HG03045 (cell line): ENCODE measurements around the gene CCNY.
A peak's percentile ranks its signal among the peaks of the same experiment; 100 is the strongest.

Experiments used
- ATAC-seq: cut with Tn5 transposase; IDR thresholded peaks from one replicate; pipeline ENCODE4 v1.9.1; 2021; ENCODE audit warnings: mild to moderate bottlenecking, moderate library complexity; ENCODE audit not compliant: unreplicated experiment

The CCNY gene

DNA sequence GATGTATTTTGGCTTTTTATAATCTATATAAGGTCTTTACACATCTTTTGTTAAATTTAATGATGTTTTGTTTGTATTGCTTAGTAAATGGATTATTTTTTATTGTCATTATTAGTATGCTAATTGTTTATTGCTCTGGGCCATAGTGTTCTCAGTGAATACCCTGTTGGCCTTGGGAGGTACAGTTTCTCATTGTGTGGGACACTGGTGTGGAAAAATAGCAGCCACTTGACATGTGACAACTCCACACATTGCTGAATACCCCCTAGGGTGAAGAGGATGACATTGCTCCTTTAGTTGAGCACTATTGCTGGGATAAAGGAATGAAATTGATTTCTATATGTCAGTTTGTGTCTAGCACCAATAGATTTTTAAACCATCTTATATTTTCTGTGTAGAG is 130.9 kb downstream of the CCNY start:
- no peak for ATAC-seq

DNA sequence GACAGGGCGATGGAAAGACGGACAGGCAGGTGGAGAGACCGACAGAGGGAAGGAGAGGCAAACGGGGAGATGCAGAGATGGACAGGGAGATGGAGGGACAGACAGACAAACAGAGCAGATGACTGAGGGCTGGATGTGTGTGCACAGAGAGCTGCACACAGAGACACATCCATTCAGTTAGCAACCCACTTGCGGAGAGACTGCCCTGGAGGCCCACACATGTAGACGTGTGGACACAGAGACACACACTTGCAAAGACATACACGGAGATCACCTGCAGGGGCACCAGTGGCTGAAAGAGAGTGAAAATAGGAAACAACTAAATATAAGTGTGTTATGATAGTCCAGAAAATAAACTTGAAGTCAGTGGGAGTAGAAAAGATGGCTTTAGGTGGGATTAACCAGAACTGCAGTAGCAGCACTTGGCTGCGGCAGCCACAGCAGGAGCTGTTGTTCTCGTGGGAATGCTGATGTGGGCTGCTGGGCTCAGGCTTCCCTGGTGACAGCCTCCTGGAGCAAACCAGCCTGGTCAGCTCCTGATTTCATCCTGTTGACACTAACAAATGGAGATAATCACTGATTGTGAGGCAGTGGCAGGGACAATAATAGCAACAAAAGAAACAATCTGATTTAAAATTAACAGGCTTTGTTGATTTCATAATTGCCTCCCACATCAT is 134.1 kb downstream of the CCNY start:
- no peak for ATAC-seq

DNA sequence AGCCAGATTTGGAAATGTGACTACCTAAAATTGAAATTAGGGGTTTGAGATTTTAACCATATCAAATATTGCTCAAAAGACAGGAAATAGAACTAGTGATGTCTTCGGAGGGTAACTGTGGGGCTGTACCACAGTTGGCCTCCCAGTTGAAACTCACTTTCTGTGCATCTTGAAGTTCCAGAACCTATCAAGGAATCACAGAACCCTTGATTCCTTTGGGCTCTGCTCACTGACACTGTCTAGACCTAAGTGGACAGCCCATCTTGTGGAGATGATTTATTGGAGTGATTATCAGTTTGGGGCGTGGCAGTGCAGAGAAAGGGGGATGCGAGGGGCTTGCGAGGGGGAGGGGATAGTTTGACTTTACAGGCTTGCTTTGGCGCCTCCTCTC is 134.6 kb downstream of the CCNY start:
- ATAC-seq: no peak

DNA sequence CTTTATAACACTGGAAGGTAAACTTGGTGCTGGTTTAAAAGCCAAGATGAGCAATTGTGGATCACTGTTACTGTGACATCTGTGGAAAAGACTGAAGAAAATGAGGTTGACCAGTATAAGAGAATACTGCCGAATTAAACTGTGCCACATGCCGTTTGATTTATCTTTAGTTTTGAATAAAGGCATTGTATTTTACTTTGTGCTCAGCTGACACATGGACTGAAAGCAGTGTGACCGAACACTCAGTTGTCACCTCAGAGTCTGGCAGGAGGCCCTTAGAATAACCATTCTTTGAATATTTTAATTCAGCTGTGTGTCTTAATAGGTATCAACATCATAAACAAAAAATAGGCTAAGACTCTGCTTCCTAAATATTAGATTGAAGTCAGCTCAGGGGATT is 135.1 kb downstream of the CCNY start:
- no peak for ATAC-seq

DNA sequence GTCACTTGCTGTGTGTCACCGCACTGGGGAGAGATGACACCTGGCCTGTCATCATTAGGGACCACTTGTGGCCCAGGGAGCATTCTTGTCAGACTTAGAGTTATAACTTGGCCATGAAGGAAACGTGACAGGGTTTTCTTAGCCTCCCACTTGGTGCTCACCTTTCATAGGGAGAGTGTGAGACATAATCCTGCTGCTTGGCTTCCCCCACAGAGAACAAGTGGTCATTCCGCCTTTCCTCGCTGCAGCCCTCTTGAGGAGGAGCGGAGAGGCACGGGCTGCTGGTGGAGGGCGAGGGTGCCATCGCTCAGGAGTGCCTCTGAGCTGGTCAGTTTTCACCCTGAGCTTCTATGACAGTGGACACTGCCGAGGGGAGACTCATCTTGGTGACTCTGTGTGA is 143.8 kb downstream of the CCNY start:
- ATAC-seq: no peak

DNA sequence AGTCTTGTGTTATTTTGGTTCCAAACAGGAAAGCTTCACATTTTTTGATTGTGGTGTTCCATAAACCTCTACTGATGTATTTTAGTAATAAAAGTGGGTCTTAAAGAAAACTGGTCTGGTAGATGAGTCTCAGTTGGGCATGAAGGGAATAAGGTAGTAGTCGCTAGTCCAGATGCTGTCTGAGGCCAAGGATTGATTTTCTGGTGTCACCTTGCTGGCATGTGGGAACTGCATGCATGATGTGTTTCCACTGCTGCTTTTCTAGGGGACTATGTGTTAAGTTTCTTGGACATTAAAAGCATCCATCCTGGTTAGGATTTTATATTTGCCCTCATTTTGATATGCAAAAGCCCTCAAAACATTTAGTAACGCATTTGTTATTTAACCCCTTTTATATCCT is 145.1 kb downstream of the CCNY start:
- ATAC-seq: no peak

DNA sequence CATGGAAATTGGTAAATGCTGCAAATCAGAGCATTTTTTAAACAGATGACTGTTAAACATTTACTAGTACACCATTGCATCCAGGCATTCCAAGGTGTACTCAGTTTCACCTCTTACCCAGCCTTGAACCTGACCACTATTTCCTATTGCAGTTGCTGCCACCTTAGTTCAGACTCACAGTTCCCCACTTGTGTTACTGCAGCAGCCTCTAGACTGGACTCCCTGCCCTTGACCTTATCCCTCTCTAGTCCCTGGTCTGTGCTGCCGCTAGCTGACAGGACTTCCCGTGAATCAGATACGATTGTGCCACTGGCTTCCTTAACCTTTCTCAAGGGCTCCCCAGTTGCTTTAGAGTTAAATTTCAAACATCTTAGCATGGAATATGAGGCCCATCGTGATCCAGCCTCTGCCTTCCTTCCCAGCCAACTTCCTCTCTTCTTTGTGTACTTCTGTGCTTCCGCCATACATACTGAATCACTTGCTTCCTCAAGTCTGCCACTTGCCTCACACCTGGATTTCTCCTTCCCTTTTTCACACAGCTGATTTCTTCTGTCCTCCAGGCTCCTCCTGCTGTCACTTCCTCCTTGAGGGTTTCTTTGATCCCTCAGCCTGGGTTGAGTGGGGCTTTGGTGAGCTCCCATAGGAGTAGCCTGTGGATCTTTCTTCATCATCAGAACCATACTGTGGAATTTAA is 150.1 kb downstream of the CCNY start:
- no peak for ATAC-seq

DNA sequence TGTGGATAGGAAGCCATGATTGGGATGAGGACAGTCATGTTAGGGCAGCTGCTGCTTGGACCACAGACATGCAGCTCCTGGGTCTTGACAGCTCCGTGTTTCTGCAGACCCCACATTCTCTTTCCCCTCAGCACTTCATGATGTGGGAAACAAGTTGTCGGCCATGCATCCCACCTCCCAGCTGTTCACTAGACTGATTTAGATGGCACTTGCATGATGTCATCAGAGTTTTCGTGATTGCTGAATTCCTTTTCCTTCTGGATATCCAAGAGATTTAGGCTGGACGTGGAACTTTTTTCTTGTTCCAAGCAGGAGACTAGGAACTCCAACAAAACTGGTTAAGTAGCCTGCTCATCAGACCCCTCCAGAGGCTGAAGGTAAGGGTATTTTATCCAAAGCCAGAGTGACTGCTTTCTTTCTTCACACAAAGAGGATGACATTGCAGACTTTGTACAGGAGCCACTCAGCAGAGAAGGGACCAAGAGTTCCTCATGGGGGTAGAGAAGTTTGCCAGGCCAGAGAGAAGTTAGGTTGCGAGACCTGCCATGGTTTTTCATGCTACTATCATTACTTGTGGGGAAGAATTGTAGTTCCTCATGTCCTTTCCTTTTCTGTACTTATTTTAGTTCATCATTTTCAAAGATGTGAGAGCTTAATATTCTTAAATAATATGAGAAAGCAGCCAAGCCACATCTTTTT is 151.2 kb downstream of the CCNY start:
- ATAC-seq: no peak

DNA sequence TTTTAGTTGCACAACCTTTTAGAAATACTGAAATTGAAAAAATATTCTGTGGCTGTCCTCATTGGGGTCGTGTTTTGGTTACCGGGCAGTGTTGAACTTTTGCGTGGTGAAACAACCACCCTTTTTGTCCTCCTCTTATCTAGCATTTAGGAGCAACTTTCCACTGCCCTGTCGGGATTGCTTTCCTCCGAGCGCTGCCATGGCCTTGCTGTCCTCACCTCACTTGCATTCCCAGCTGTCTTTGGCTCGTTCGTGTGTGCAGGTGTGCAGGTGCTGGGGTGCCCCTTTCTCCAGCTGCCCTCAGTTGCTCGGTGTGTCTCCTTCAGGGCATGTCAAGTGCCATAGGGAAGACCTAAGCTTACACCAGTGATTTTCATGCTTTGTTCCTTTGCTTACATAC is 151.9 kb downstream of the CCNY start:
- no peak for ATAC-seq

DNA sequence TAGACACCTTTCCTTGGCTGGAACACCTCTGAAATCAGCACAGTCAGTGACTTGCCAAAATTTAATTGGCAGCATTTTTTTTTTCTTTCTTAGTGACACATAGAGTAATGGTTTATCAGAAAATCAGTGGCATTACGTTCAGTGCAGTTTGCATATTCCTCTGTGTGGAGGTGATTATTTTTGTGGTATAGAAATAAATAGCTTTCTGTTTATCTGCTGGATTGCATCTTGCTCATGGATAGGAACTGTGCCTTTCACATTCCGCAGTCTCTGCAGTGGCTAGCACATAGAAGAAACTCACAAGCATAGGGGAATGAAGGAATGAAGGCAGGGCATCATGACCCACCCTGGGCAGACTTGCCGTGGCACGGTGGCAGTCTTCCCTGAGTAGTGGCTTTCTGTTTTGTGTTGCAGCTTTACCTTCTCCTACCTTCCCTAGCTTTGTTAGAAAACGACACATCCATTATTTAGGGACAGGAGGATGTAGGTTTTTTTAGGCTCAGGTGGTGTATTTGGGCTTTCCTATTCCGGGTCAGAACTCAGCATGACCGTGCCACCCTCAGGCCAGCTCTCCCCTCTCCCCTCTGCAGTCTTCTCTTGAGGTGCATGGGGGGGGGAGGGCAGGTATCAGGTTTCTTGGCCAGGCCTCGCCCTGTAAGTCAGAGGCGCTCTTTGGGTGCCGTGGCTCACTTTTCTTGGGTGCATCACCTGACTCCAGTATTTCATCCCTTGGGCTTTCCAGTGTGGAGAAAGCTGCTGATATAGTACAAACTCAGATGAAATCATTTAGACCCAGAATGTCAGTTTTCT is 156.3 kb downstream of the CCNY start:
- no peak for ATAC-seq

DNA sequence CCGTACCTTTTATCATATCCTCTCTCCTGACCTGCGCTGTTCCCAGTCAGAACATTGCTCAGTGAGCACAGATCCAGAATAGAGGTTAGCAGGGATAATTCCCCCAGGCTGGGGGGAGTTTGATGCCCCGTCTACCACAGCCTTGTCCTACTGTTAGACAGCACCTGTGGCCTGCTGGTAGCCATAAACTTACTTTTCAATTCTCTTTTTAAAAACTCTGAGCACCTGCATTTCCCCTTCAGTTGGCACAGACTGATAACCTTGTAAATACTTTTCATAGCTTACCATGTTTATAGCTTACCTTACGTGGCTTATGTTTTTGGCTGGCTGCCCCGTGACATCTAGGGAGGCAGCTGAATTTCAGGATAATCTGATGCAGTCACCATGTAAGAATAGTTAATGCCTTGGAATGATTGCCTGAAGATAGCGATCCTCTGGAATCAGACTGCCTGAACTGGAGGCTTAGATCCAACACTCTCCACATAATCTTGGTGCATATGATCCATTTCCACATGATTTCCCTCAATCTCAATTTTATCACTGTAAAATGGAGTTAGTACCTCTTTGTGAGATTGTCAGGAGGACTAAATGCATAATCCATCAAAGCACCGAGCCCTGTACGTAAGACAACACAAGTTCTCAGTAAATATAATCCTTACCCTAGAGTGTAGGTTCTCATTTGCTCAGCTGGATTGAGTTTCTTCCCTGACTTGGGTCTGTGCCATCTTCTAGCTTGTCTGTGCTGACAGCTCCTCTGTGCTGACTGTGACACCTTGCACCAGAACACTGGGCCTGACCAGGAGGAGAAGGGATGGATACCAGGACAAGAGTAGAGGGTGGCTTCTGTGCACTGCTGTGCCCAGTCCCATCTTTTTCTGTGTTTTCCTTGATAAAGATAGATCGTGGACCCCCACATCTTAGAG is 157.1 kb downstream of the CCNY start:
- no peak for ATAC-seq

DNA sequence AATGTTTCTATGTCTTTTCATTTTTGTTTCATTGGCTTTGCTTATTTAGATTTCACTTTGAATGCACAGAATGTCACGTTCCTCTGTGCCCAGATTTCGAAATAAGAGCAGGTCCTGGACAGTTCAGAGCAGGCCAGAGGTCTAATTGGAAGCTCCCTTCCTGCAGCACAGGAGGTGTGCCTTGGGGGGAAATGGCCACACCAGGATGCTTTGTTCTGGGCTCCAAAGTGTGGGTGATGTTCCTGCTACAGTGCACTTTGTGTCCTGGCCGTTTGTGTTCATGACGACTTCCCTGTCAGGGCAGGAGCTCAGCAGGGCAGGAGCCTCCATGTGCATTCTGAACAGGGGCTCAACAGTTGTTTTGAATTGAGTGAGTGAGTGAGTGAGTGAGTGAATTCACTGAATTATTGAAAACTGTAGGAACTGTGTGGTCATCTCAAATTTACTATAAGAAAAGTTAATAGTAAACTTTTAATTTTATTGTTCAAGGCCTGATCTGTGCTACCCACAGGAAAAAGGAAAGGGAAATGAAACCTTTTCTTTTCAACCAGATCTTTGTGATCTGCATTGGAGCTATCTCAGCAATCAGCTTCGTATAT is 159.3 kb downstream of the CCNY start:
- ATAC-seq: no peak

DNA sequence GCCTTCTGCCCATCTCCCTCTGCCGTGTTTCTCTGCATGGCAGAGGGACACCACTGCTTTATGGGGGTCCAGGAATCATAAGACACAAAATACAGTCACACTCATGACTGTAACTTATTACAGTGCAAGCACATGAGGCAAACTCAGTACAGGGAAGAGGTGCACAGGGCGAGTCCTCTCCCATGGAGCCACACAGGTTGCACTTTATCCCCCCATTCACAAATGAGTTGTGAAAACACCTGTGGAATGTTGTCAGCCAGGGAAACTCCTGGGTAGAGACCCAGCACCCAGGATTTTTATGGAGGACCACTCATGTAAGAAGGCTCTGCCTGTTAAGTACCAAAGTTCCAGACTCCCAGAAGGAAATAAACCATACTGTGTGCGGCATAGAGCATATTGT is 161.6 kb downstream of the CCNY start:
- ATAC-seq: no peak

DNA sequence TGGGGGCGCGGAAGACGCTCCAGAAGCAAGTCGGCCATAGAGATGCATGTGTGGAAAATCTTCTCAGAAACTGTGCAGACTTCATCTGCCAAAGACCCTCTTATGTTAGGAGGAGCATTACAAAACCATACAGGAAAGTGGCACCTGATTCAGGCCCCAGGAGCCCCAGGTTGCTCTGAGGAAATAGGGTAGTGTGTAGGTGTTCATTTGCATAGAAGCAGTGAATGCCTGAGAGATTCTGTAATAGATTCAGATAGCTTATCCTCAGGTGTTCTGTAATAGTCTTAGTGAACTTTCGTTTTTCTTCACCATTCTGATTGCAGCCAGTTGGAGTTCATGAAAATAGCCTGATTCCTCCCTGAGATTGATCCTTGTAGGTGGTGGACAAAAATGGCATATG is 162.4 kb downstream of the CCNY start:
- peak; percentile 62 for ATAC-seq

DNA sequence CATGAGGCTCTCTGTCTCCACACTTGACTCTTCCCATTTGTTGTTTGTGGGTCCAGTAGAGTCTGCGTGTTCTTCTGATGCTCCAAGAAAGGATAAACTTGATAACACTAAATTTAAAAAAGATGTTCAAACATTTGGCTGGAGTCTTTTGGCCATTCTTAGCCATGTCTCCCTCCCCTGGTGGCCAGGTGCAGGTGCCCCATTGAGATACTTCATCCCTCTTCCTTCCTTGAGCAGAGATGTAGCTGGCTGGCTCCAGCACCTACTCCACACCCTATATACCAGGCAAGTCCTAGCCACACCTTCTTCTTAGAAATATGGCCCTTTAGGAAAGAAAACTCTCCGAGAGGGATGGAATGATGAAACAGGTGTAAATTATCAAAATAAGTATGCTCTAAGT is 165.6 kb downstream of the CCNY start:
- no peak for ATAC-seq

DNA sequence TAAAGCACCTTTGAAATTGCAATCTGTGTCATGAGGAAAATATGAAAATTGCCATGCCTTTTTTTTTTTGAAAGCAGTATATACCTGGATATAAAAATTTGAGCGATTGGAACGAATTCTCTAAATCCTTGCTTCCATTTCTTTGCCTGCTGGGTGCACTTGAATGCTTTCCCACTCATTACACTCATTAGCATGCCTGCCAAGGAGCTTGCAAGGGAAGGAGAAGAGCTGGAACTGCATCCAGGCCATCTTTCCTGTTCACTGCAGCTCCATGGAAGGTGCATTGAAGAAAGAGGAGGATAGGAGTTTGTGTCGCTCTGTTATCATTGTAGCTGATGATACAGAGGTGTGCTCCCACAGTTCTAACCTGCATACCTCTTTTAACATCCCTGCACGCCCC is 166.4 kb downstream of the CCNY start:
- ATAC-seq: no peak

DNA sequence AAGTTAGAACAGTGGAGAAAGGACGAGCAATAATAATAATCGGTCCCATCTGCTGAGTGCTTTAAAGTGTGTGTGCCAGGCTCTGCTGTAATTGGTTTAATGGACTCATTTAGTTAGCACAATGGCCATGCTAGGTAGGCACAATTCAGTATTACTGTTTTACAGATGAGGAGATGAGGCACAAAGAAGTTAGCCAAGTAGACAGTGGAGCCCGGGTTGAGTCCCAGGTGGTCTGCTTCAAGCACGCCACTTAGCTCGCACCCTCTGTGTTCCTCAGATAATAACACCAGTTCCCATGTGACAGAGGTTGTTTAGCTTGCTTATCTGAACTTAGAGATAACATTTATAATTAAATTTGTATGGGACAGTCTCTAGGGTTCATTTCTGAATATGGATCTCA is 167.3 kb downstream of the CCNY start:
- ATAC-seq: no peak

DNA sequence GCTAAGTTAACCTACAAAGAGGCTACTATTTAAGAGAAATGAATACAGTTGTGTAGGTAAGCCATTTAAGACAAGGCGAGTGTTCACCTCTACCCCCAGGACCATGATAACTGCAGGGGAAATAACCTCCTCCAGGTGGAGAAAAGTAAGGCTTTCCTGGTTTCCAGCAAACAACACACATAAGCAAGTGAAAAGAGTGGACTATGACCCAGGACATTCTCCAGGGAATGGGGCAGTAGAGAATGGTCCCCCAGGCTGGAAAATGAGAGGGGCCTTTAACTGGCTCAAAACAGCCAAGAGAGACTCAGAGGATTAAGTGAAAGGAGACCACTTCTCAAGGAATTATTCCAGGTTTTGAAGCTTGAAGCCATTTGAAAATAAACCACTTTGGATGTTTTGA is 167.8 kb downstream of the CCNY start:
- no peak for ATAC-seq

DNA sequence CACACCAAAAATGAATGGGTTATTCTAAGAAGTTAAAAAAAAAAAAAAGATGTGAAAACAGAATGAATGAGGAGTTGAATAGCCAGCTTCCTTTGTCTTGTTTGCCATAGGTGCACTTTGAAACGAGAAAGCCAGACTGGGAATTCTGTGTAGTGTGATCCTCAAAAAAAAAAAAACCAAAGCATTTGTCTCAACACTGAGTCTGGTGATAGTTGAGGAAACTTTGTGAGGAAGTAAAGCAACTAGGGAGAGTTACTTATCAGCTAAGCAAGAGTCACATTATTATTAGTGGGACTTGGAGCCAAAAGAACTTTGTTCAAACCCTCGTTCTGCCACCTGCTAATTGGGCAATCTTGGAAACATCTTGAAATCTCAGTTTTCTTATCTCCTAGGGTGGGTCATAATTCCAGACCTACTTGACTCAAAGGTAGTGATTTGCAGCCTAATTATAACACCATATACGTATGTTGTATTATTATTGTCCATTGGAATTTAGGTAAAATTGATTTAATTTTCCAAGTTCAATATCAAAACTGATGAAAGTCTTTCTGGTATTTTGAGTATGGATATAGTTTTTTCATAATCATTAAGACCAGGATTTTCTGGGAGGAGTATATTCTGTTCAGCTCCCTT is 169.0 kb downstream of the CCNY start:
- no peak for ATAC-seq

DNA sequence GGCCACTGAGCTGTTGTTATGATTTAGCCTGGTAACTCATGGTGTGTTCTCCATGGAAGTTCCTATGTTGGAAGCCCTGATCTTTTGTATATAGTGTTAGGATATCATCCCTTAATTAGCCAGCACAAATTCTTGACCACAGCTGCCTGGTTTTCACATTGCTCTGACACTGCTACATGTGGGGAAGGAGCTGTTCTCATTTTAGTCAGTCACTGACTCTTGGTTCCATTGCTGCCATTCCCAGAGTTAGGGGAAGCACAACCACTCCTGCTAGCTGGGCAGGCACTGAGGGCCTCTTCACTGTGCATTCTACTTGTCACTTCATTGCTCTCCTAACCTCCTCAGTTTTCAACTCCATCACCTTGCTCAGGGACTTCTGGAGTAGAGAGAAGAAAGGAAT is 170.4 kb downstream of the CCNY start:
- ATAC-seq: no peak
